Hippocampal formation (tissue), 2 donors: Measurements from ENCODE around the gene TICAM2.

Source experiments
- DNase-seq, 2 donors: peaks; one replicate each; lab custom pipeline; 2025; lab: John Stamatoyannopoulos, UW

The TICAM2 gene

DNA sequence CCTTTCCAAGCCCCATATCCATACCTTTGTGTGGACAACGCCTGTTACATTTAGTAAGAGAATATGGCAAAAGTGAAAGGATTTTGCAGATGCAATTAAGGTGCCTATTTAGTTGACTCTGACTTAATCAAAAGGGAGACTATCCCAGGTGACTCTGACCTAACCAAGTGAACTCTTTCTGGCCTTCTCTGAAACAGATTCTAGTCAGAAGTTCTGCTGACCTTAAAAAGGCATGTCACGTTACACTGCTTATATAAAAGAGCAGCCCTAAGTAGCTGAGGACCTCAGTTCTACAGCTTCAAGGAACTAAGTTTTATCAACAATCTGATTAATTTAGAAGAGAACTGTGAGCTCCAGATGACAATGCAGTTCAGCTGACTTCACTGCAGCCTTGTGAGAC is 5.7 kb upstream of the TICAM2 start:
- no peak for DNase-seq

DNA sequence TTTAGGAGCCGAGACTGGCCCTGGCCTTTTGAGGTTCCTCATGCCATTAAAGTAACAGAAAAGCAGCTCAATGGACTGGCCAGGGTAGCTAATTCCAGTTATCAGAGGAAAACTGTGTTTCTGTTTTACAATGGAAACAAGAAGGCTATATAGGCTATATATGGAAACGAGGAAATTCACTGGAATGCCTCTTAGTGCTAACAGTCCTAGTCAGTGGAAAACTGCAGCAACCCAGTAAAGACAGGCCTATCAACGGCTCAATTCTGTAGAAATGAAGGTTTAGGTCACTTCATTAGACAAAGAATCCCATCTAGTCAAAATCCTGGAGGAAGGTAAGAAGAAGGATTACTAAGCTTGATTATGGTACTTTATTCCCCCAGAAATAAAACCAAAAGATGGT is 3.2 kb upstream of the TICAM2 start:
- no peak for DNase-seq

DNA sequence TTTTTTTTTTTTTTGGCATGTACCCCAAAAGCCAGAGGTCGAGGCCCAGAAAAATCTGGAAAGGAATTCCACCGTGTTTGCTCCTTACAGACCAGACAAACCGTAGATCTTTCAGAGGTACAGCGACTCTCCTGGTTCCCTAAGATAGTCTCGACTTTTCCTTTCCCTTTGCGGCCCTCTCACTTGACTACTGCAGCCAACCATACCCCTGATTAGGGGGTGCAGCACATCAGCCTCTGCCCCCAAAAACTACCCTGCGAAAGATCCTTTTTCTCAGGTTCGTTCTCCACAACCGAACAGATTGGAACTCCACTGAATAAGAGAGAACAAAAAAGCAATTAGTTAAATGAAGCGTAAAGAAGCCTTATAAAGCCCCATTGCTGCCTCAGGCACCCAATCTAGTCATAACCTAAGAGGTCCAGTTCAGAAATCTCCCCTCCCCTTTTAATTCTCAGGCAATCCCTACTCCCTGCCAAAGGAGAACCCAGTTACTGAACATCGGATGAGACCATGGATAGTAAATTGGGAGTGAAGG is 379 bp upstream of the TICAM2 start:
- peak in 1 of 2 donors; percentile 27 for DNase-seq

DNA sequence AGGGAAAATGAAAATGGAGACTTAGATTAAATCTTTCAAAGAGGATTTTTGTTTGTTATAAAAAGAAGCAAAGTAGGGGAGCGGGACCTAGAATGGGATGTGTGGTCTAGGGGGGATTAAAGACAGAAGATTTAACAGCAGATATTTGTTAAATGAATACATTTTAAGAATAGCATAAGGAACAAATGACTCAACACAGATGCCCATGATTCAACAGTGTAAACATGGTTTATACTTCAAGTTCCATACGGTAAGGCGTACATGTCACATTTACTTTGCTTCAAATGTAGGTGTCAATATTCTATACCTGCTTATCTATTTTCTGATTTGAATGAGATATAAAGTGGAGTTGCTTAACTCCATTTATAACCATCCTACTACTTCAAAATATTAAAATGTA is 1.5 kb downstream of the TICAM2 start:
- DNase-seq: no peak

DNA sequence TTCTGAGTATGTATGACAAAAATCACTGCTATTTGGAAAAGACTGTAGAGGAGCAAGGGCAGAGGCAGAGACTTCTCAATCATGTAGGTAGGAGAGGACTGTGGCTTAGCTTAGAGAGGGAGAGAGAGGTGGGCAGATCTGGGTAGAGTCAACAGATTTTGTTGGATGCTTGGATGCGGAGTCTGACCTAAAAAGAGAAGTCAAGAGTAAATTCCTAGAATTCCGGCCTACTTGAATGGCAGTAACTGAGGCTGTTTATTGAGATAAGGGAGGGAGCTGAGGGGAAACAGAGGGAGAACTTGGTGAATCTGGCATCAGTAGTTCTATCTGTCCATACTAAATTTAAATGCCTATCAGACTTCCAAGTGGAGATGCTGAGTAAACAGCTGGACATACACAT is 2.4 kb downstream of the TICAM2 start:
- no peak for DNase-seq

DNA sequence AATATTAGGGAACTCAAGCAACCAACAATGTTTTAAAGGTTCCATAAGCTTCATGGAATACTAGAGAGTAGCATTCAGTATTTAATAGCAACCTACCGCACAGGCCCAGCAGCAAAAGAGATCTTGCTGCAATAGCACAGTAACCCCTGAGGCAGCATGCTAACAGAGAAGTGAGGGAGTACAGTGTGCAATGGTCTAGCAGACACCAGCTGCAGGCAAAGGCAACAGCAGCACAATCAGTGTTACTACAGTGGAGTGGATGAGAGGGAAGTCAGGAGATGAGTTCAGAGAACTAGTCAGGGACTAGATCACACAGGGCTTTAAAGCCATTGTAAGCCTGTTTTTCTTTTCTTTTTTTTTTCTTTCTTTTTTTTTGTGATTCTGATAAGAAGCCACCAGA is 2.8 kb downstream of the TICAM2 start:
- DNase-seq: peak in 1 of 2 donors; percentile 44

DNA sequence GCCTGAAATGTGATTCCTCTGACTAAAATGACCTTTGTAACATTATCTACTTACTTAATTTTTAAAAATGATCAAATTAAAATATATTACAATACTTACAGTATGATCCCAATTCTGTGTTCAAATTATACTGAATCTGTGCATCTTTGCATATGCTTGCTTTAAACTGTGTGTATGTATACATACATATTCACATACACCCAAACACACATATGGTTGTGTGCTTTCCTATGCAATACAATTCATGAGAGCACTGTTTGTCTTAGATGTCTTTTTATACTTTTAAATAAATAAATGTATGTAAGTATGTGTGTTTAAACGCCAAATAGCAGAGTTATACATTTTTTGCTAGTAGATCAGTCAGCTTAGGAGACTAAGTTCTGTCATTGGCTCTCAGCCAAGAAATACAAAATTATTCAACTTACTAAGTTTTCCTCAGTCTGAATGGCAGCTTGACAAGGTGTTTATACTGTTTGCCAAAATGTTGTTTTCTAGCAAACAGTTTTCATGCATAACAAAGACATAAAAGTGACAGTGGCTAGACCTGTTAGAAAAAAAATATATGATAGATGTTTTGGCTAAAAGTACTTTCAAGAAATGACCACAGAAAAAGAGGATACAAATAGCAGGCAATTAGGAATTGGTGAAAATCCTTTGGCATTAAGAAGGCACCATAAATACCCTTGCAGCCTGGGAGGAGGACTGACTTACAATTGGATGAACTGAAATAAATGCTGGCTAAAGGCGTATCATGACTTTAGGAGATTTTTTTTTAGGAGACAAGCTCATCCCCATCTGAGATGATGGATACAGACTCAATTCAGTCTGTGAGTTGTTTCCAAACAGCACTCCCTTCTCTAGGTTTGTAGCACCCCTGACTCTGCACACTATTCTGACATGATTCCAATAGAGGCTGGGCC is 7.9 kb downstream of the TICAM2 start:
- no peak for DNase-seq

DNA sequence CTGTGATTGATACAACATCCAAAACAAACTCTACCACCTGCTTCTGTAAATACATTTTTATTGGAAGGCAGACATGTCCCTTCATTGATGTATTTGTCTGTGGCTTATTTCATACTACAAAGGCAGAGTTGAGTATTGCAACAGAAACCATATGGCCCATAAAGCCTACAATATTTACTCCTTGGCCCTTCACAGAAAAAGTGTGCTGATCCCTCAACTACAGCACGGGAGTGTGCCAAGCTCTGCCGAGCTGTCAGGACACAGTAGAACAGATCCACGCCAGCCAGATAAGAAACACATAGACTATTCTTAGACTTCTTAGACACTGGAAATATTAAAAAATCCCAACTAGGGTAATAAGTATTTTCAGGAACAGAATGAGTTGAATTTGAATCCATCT is 13.2 kb downstream of the TICAM2 start:
- no peak for DNase-seq

DNA sequence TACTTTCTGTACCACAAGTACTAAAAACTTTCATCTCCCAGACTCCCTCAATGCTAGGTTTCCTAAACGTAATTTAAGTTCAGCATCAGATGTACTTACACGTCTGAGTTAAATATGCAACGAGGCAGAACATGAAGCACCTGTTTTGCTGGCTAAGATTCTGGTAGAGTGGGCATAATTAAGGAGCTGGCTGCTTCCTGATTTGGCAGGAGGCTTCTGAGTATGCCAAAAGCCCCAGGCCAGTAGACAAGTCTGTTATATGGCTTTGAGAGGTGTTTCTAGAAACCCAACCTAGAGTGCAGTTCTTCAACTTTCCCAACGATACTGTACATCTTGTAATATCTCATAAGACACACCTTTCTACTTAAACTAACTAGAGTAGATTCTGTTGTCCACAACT is 13.6 kb downstream of the TICAM2 start:
- no peak for DNase-seq

DNA sequence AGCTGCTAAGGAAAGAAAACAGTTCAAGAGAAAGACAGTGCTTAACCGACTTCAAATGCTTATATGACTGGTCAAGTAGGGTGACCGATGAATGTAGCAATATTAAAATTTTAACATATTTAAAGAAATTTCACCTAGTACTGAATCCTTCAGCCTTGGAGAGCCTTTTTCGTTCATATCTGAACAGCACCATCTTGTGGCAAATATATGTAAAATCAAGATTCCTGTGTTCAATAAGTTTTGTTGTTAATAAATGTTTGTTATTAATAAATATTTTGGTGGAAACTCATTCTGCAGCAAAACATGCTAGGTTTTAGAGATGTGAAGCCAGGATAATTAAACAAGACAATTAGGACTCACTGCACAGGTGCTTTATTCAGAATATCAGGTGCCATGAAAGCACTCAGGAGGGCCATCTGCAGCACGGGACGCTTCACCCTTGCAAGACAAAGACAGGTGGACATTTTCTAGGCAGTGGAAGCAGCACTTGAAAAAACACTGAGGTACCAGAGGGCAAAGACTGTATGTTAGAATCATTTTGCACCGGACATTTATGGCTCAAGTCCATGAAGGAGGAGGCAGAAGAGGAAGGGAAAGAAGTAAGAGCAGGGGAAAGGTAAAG is 15.6 kb downstream of the TICAM2 start:
- peak in 1 of 2 donors; percentile 60 for DNase-seq

DNA sequence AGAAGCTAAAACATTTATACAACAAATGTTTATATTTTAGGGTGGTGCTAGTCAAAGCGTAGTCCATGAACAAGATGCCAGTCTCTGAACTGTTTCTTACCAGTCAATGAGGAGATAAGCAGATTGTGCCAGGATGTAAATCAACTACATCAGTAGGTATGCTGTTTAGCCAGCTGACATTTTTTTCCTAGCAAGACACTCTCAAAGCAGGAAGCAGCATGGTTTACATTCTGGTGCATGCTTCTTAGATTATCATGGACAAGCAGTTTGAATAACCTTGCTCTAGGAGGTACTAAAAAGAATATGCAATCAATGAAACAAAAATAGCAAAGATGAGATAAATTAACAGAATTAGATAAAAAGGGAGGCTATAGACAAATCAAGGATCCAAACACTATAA is 17.0 kb downstream of the TICAM2 start:
- no peak for DNase-seq

DNA sequence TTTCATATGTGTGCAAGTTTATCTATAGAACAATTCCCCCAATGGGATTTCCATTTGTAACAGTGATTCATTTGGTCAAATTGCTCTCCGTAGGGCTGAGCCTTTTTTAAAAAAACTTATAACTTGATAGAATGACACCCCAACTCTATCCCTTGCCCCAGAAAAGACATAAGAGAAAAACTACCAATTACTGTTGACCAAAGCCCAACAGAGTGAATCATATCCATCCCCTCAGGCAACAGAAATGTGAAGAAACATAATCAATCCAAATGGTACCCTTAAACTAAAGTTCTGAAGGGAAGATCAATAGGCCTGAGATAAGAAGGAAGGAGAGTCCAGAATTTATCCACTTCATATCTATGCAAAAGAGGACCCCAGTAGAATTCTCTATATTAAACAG is 17.8 kb downstream of the TICAM2 start:
- no peak for DNase-seq

DNA sequence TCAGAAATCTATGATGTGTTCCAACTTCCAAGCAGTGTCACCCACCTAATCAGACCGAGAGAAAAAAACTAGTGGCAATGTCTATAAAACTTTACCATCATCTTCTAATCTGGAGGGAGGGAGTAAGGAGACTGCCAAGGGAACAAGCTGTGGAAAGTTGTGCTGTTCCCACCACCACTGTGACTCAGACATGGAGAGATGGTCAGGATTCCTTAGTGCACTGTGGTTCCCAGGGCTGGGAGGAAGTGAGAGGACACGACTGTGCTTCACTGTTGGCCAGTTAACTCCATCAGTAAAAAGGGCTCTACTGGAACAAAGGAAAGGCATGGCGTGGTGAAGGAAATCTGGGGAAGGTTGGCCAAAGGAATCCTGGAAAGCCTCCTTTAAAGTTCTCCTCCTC is 18.8 kb downstream of the TICAM2 start:
- DNase-seq: no peak

DNA sequence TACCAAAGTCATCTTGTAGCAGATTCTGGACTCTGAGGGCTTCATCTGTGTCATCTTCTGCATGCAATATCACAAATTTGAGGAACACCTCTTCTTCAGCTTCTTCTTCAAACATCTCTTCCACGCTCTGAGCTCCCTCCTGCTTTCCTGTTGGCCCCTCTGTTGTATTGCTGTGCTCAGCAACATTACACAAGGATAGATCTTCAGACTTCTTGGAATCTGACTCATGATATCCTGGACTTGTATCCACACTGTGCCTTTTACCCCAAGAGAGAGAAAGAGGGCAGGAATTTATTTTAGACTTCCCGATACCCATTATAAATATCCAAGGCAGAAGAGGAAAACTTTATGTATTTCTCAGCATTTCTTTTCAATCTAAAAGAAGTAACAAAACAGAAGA is 21.3 kb downstream of the TICAM2 start:
- no peak for DNase-seq

DNA sequence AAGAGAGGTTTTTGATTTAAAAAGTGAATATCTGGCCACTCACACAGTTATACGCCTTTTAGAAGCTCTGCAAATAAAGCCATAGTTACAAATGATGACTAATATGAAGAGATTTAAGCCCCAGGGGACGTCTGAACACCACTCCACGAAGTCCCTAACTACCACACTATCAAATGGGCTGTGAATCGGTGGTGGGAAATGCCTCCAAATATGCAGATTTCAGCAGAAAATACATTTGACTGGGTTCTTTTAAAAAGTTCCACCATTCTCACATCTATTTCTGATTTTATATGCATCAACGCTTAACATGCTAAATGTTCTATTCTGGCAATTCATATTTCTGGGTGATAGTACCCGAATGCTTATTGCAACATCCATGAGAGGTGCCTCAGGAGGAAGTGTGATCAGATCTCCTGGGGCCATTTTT is 22.5 kb downstream of the TICAM2 start:
- DNase-seq: no peak

DNA sequence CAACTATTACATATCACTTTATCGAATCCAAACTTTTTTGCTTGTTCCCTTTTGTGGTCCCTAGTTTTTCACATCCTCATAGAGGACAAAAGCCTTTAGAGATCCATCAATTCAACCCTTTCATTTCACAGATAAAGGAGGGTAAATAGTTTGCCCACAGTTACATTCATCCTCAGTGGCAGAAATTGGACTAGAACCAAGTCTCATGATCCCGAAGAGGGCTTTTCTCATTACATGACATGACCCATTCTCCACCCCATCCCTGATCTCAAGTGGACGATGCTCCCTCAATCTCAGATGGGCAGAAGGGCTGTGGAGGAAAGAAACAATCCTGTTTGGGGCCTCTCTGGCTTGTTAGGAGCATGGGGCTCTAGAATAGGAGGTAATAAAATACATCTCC is 23.1 kb downstream of the TICAM2 start:
- peak; percentile 17 to 42 for DNase-seq

DNA sequence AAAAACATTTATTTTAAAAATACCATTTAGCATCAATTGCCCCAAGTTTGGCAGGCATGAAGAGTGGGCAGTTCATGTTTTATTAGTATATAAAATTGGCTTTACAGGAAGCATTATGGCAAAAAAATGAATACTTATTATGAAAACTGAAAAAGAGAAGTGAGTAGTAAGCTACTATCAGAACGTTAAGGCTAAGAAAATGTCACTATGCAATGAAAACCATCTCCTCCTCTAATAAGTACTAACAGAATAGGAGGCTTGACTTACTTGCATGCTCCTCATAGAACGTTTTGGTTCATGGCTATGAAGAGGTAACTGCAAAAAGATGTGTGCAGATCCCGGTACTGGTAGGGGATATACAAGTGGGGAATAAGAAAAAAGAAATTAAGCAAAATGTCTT is 23.6 kb downstream of the TICAM2 start:
- DNase-seq: no peak

DNA sequence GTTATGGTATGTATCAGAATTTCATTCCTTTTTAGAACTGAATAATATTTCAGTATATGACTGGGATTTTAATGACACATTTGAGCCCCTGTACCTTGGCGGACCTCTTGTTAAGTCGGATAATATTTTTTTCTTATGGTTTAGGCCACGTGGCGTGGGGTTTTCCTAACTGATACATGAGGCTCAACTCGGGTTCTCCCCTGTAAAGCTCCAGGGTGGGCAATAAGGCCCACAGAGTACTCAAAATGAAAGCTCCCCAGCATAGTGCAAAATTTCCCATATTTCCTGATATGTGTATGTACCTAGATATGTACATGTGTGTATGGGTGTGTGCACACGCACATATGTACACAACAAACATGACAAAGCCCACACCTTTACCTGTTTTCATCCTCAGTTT is 24.5 kb downstream of the TICAM2 start:
- DNase-seq: no peak

DNA sequence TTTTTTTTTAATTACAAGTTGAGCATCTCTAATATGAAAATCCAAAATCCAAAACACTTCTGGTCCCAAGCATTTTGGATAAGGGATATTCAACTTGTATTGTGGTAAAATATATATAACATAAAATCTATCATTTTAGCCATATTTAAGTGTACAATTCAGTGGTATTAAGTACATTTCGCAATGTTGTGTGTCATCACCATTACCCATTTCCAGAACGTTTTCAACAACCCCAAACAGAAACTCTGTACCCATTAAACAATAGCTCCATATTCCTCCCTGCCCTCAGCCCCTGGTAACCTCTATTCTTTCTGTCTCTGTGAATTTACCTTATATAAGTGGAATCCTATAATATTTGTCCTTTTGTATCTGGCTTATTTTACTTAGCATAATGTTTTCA is 24.9 kb downstream of the TICAM2 start:
- no peak for DNase-seq

DNA sequence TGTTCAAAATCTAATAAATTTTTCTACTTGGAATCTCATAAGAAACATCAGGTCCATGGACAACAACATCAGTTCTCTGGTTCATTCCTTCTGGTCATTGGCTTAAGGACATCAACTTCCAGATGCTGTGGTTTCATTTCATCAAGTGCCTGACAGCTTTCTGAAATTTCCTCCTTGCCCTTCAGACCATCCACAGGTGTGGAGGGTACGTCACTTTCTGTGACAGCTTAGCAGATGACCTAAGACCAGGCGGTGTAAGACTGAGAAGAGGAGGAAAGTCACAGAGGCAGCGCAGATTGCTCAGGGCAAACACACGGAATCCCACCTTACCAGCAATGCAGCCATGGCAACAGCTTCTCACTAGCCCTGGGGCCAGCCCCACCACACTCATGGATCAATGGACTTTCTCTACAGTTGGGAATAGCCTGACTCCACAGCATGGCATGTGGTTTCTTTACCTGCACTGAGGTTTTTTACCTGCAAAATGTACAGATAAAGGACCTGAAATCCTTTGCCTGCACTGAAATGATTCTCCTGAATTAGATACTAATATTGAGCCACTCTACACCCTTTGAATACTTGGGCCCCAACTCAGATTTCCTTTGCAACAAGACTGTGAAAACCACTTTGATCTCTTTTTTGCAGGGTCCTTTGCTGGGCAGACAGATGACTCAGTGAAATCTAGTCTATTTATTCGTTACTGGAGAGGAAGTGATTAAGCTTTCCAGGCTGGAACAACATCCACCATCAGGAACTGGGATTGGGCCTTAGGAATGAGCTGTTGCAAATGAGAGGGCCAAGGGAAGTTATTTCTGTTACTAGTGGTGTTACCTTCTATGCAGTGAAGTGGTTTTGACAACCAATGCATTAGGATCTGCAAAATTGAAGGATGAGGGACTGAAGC is 26.9 kb downstream of the TICAM2 start:
- no peak for DNase-seq

DNA sequence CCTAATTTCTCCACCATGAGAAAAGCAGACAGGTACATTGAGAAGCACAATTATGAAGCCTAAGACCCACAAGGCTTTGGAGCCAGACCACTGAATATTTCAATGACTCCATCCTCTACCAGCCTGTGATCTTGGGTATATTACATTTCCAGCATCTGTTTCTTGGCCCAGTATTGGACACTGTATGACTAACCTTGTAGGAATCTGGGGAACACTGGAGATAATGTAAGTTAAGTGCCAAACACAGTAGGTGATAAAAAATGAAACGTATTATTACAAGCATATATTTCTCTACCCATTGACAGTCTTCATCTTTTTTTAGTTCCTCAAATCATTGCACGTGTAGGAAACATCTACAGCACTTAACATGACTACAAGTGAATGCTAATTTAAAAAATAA is 29.1 kb downstream of the TICAM2 start:
- DNase-seq: no peak

DNA sequence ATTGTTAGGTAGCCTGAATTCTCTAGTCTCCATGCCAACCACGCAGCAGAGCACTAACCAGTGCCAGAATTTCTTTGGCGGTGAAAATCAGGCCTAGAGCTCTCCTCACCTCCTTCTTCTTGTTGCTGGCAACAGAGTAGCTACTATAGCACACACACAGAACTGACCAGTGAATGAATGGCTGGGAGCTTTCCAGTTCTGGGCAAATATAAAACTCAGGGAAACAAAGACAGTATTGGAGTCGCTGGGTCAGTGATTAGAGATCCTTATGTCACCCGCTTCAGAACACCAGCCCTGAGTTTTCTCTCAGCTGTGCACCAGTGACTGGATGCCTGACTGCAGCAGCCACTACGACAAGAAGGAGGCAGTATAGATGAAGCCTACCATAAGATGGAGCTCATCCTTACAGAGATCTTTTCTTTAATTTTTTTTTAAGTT is 30.8 kb downstream of the TICAM2 start:
- peak; percentile 82 to 97 for DNase-seq
